Mucosa of rectum (tissue), 2 donors: ENCODE results near the gene PPP1R15A.

ENCODE experiments used
- H3K27ac ChIP-seq, 2 donors: one replicate each; pipeline ENCODE4 v1.7.0; 2013; ENCODE audit warnings: inconsistent platforms in 2 of 2, low read depth in 2 of 2, low read length in 2 of 2
- H3K27me3 ChIP-seq, 2 donors: one replicate each; pipeline ENCODE4 v1.7.0; 2013; ENCODE audit warnings: low read length in 2 of 2; ENCODE audit not compliant: control insufficient read depth in 2 of 2, insufficient read depth in 2 of 2
- H3K36me3 ChIP-seq, 2 donors: one replicate each; pipeline ENCODE4 v1.7.0; 2013; ENCODE audit warnings: low read length in 2 of 2; ENCODE audit not compliant: control insufficient read depth in 2 of 2, insufficient read depth in 2 of 2
- H3K4me1 ChIP-seq, 2 donors: one replicate each; pipeline ENCODE4 v1.7.0; 2013; ENCODE audit warnings: low read length in 2 of 2, mild to moderate bottlenecking in 1 of 2; ENCODE audit not compliant: control insufficient read depth in 2 of 2, insufficient read depth in 2 of 2
- H3K4me3 ChIP-seq, 2 donors: one replicate each; pipeline ENCODE4 v1.7.0; 2013; ENCODE audit warnings: low read length in 2 of 2
- H3K9ac ChIP-seq, 2 donors: one replicate each; pipeline ENCODE4 v1.7.0; 2013; ENCODE audit warnings: low read length in 2 of 2, low read depth in 1 of 2, mild to moderate bottlenecking in 1 of 2
- H3K9me3 ChIP-seq, 2 donors: one replicate each; pipeline ENCODE4 v1.7.0; 2013; ENCODE audit warnings: low read length in 2 of 2; ENCODE audit not compliant: control insufficient read depth in 2 of 2
- donor health status: healthy.
- donor health status: Normal muscosa, but diverticular disease.

Gene PPP1R15A

GRCh38 chr19:48872182-48872883 is at the start of gene PPP1R15A:
Gene PPP1R15A (plus strand): TSS chr19:48872421. CDS start chr19:48873234, 813 bp downstream.
- Histone ChIP-seq H3K27ac (peak within 1 kb of the TSS; percentile 99 to 100), H3K36me3 (peaks cover 14 to 23% of the 10 kb centered on the region in 2 donors), H3K27me3 (no peaks in the 10 kb centered on the region), H3K9ac (peak within 1 kb of the TSS; percentile 99 to 100), H3K4me3 (peak within 1 kb of the TSS; percentile 90 to 100), H3K4me1 (peaks cover 37 to 45% of the 10 kb centered on the region in 2 donors), H3K9me3 (no peaks in the 10 kb centered on the region)

GRCh38 chr19:48822514-48822913 is 49.7 kb upstream of the PPP1R15A start:
- Histone ChIP-seq H3K9ac (no peak overlapping the region), H3K9me3 (no peaks in the 10 kb centered on the region), H3K27ac (no peak overlapping the region), H3K4me3 (no peak overlapping the region), H3K27me3 (no peaks in the 10 kb centered on the region), H3K4me1 (peaks cover 8 to 15% of the 10 kb centered on the region in 2 donors), H3K36me3 (no peaks in the 10 kb centered on the region)

- Histone ChIP-seq H3K9ac (no peak overlapping the region), H3K9me3 (no peaks in the 10 kb centered on the region), H3K27me3 (no peaks in the 10 kb centered on the region), H3K4me1 (no peaks in the 10 kb centered on the region), H3K27ac (no peak overlapping the region), H3K36me3 (no peaks in the 10 kb centered on the region), H3K4me3 (no peak overlapping the region)
Observed at GRCh38 chr19:48826606-48827020, 45.6 kb upstream of the PPP1R15A start.

- Histone ChIP-seq H3K9me3 (no peaks in the 10 kb centered on the region), H3K4me1 (no peaks in the 10 kb centered on the region)
Observed at GRCh38 chr19:48830088-48830487, 42.1 kb upstream of the PPP1R15A start.

GRCh38 chr19:48830965-48831364 is 41.3 kb upstream of the PPP1R15A start:
- Histone ChIP-seq H3K27ac (no peak overlapping the region), H3K4me3 (no peak overlapping the region), H3K4me1 (peaks cover 0 to 3% of the 10 kb centered on the region in 2 donors), H3K9ac (no peak overlapping the region), H3K9me3 (no peaks in the 10 kb centered on the region), H3K36me3 (no peaks in the 10 kb centered on the region), H3K27me3 (no peaks in the 10 kb centered on the region)

More at GRCh38 chr19:48830088-48830487, 42.1 kb upstream of the PPP1R15A start:
- Histone ChIP-seq H3K36me3 (no peaks in the 10 kb centered on the region), H3K4me3 (no peak overlapping the region), H3K9ac (no peak overlapping the region), H3K27ac (no peak overlapping the region), H3K27me3 (no peaks in the 10 kb centered on the region)

GRCh38 chr19:48833049-48833448 is 39.2 kb upstream of the PPP1R15A start:
- Histone ChIP-seq H3K27ac (no peak overlapping the region), H3K9ac (no peak overlapping the region), H3K36me3 (no peaks in the 10 kb centered on the region), H3K4me1 (peaks cover 0 to 5% of the 10 kb centered on the region in 2 donors), H3K9me3 (no peaks in the 10 kb centered on the region), H3K27me3 (no peaks in the 10 kb centered on the region), H3K4me3 (no peak overlapping the region)

GRCh38 chr19:48833977-48834376 is 38.2 kb upstream of the PPP1R15A start:
- no peak overlapping the region for H3K4me3 ChIP-seq
- no peak overlapping the region for H3K9ac ChIP-seq
- H3K9me3 ChIP-seq, result no peaks in the 10 kb centered on the region
- H3K36me3 ChIP-seq, result no peaks in the 10 kb centered on the region
- H3K4me1 ChIP-seq, result peaks cover 0 to 5% of the 10 kb centered on the region in 2 donors
- no peaks in the 10 kb centered on the region for H3K27me3 ChIP-seq
- H3K27ac ChIP-seq, result no peak overlapping the region

GRCh38 chr19:48835734-48836088 is 36.5 kb upstream of the PPP1R15A start:
- H3K27ac ChIP-seq, result peak overlapping the region in 1 of 2 donors; percentile 38
- H3K27me3 ChIP-seq, result no peaks in the 10 kb centered on the region
- H3K9ac ChIP-seq, result peak overlapping the region; percentile 5 to 63
- H3K36me3 ChIP-seq, result no peaks in the 10 kb centered on the region
- no peaks in the 10 kb centered on the region for H3K9me3 ChIP-seq
- H3K4me1 ChIP-seq, result peaks cover 0 to 5% of the 10 kb centered on the region in 2 donors
- H3K4me3 ChIP-seq, result peak overlapping the region in 1 of 2 donors; percentile 42

- no peaks in the 10 kb centered on the region for H3K36me3 ChIP-seq
- H3K9ac ChIP-seq, result peak within 1 kb of the TSS; percentile 5 to 63
- no peaks in the 10 kb centered on the region for H3K27me3 ChIP-seq
- peak within 1 kb of the TSS in 1 of 2 donors; percentile 38 for H3K27ac ChIP-seq
- peaks cover 0 to 5% of the 10 kb centered on the region in 2 donors for H3K4me1 ChIP-seq
- no peaks in the 10 kb centered on the region for H3K9me3 ChIP-seq
- peak within 1 kb of the TSS in 1 of 2 donors; percentile 42 for H3K4me3 ChIP-seq
Observed at GRCh38 chr19:48836089-48837017, 35.9 kb upstream of the PPP1R15A start, which contains the start of gene HSD17B14. Gene HSD17B14 (minus strand): TSS chr19:48836491. CDS start chr19:48836411, 80 bp downstream.

GRCh38 chr19:48837051-48837524 is 35.1 kb upstream of the PPP1R15A start:
- H3K9ac ChIP-seq, result no peak overlapping the region

More at GRCh38 chr19:48837051-48837524, 35.1 kb upstream of the PPP1R15A start:
- no peaks in the 10 kb centered on the region for H3K36me3 ChIP-seq
- H3K4me1 ChIP-seq, result peaks cover 0 to 5% of the 10 kb centered on the region in 2 donors
- no peaks in the 10 kb centered on the region for H3K27me3 ChIP-seq
- peak overlapping the region in 1 of 2 donors; percentile 26 for H3K4me3 ChIP-seq
- no peaks in the 10 kb centered on the region for H3K9me3 ChIP-seq
- H3K27ac ChIP-seq, result peak overlapping the region in 1 of 2 donors; percentile 16
